Mucosa of rectum (tissue), 2 donors: ENCODE measurements around the gene RBPMS2.
"Not testable (repeated sequence)": the region's sequence is repeated elsewhere in the genome, so short reads cannot be mapped to it uniquely, and the experiment has no call there.

ENCODE experiments used
- H3K27ac ChIP-seq, 2 donors: one replicate each; pipeline ENCODE4 v1.7.0; 2013; ENCODE audit warnings: inconsistent platforms in 2 of 2, low read depth in 2 of 2, low read length in 2 of 2
- H3K27me3 ChIP-seq, 2 donors: one replicate each; pipeline ENCODE4 v1.7.0; 2013; ENCODE audit warnings: low read length in 2 of 2; ENCODE audit not compliant: control insufficient read depth in 2 of 2, insufficient read depth in 2 of 2
- H3K36me3 ChIP-seq, 2 donors: one replicate each; pipeline ENCODE4 v1.7.0; 2013; ENCODE audit warnings: low read length in 2 of 2; ENCODE audit not compliant: control insufficient read depth in 2 of 2, insufficient read depth in 2 of 2
- H3K4me1 ChIP-seq, 2 donors: one replicate each; pipeline ENCODE4 v1.7.0; 2013; ENCODE audit warnings: low read length in 2 of 2, mild to moderate bottlenecking in 1 of 2; ENCODE audit not compliant: control insufficient read depth in 2 of 2, insufficient read depth in 2 of 2
- H3K4me3 ChIP-seq, 2 donors: one replicate each; pipeline ENCODE4 v1.7.0; 2013; ENCODE audit warnings: low read length in 2 of 2
- H3K9ac ChIP-seq, 2 donors: one replicate each; pipeline ENCODE4 v1.7.0; 2013; ENCODE audit warnings: low read length in 2 of 2, low read depth in 1 of 2, mild to moderate bottlenecking in 1 of 2
- H3K9me3 ChIP-seq, 2 donors: one replicate each; pipeline ENCODE4 v1.7.0; 2013; ENCODE audit warnings: low read length in 2 of 2; ENCODE audit not compliant: control insufficient read depth in 2 of 2
- donor health status: healthy.
- donor health status: Normal muscosa, but diverticular disease.

RBPMS2 gene

GRCh38 chr15:64775551-64776401, at the start of gene RBPMS2:
TSS of gene RBPMS2 (minus strand) at chr15:64775589. CDS start at chr15:64775319, 270 bp downstream.
- peak within 1 kb of the TSS in 1 of 2 donors; percentile 54 for H3K9ac ChIP-seq
- H3K9me3 ChIP-seq = no peaks in the 10 kb centered on the region
- H3K36me3 ChIP-seq = no peaks in the 10 kb centered on the region
- H3K27me3 ChIP-seq = peaks cover 11 to 24% of the 10 kb centered on the region in 2 donors
- no peaks in the 10 kb centered on the region for H3K4me1 ChIP-seq
- H3K4me3 ChIP-seq = peak within 1 kb of the TSS; percentile 48 to 56
- H3K27ac ChIP-seq = peak within 1 kb of the TSS; percentile 55 to 63

DNA sequence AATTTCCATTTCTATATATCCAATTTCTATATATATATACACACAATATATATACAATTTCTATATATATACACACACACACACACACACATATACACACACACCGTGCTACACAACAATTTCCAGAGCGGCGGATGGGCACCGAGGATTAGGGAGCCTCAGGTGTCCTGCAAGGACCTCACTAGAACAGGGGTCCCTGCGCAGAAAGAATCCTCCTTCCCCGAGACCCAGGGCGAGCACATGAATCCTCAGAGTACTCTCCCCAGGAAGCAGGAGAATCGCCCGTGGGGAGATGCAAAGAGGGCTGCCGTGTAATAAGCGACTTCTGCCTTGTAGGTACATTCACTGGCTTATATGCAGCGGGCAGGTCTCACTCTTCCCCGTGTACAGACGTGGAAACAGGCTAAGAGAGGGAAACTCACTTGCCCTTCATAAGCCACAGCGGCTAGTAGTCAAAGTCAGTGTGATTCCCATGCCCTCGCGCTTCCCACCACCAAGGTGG, 49.6 kb upstream of the RBPMS2 start:
- Histone ChIP-seq H3K9me3 (no peaks in the 10 kb centered on the region), H3K4me1 (peaks cover 15 to 18% of the 10 kb centered on the region in 2 donors), H3K27me3 (peaks cover 0 to 4% of the 10 kb centered on the region in 2 donors), H3K9ac (peak overlapping the region in 1 of 2 donors; percentile 42), H3K4me3 (peak overlapping the region; percentile 65 to 82), H3K36me3 (no peaks in the 10 kb centered on the region), H3K27ac (peak overlapping the region in 1 of 2 donors; percentile 32)

- H3K27ac ChIP-seq = no peak overlapping the region
- H3K9me3 ChIP-seq = no peaks in the 10 kb centered on the region
- no peaks in the 10 kb centered on the region for H3K36me3 ChIP-seq
- H3K4me1 ChIP-seq = no peaks in the 10 kb centered on the region
- no peaks in the 10 kb centered on the region for H3K27me3 ChIP-seq
- H3K9ac ChIP-seq = no peak overlapping the region
- no peak overlapping the region for H3K4me3 ChIP-seq
Measured at GRCh38 chr15:64816452-64816851, 41.1 kb upstream of the RBPMS2 start.

DNA sequence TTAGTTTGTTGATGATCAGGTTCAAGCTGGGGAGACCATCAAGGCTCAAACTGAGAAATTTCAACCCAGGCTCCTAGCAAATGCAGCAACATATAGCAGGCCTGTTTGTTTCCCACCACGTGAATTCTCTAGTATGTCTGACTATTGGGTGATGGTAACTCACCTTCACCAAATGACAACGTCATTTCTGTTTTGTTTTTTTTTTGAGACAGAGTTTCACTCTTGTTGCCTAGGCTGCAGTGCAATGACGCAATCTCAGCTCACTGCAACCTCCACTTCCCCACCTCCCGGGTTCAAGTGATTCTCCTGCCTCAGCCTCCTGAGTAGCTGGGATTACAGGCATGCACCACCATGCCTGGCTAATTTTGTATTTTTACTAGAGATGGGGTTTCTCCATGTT, 39.6 kb upstream of the RBPMS2 start:
- H3K9ac ChIP-seq, H3K36me3 ChIP-seq, H3K4me3 ChIP-seq, H3K9me3 ChIP-seq, H3K27ac ChIP-seq, H3K27me3 ChIP-seq, H3K4me1 ChIP-seq: not testable (repeated sequence)

DNA sequence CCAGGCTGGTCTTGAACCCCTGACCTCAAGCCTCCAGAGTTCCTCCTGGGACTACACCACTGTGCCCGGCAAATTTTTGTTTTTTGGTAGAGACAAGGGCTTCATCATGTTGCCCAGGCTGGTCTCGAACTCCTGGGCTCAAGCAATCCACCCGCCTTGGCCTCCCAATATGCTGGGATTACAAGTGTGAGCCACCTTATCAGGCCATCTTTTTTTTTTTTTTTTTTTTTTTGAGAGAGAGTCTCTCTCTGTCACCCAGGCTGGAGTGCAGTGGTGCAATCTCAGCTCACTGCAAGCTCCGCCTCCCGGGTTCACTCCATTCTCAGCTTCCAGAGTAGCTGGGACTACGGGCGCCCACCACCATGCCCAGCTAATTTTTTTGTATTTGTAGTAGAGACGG, 38.9 kb upstream of the RBPMS2 start:
- not testable (repeated sequence) for H3K9ac ChIP-seq, H3K4me3 ChIP-seq, H3K27me3 ChIP-seq, H3K4me1 ChIP-seq, H3K27ac ChIP-seq, H3K36me3 ChIP-seq, H3K9me3 ChIP-seq

GRCh38 chr15:64813075-64813474, 37.7 kb upstream of the RBPMS2 start:
- Histone ChIP-seq H3K27ac (no peak overlapping the region), H3K4me1 (no peaks in the 10 kb centered on the region), H3K27me3 (peaks cover 0 to 3% of the 10 kb centered on the region in 2 donors), H3K9ac (no peak overlapping the region), H3K36me3 (no peaks in the 10 kb centered on the region), H3K4me3 (no peak overlapping the region), H3K9me3 (no peaks in the 10 kb centered on the region)

- H3K4me1 ChIP-seq = no peaks in the 10 kb centered on the region
- peak overlapping the region in 1 of 2 donors; percentile 4 for H3K9ac ChIP-seq
- H3K36me3 ChIP-seq = no peaks in the 10 kb centered on the region
- H3K4me3 ChIP-seq = no peak overlapping the region
- no peaks in the 10 kb centered on the region for H3K9me3 ChIP-seq
- H3K27ac ChIP-seq = no peak overlapping the region
- peaks cover 0 to 3% of the 10 kb centered on the region in 2 donors for H3K27me3 ChIP-seq
Measured at GRCh38 chr15:64810497-64811326, 35.3 kb upstream of the RBPMS2 start.

DNA sequence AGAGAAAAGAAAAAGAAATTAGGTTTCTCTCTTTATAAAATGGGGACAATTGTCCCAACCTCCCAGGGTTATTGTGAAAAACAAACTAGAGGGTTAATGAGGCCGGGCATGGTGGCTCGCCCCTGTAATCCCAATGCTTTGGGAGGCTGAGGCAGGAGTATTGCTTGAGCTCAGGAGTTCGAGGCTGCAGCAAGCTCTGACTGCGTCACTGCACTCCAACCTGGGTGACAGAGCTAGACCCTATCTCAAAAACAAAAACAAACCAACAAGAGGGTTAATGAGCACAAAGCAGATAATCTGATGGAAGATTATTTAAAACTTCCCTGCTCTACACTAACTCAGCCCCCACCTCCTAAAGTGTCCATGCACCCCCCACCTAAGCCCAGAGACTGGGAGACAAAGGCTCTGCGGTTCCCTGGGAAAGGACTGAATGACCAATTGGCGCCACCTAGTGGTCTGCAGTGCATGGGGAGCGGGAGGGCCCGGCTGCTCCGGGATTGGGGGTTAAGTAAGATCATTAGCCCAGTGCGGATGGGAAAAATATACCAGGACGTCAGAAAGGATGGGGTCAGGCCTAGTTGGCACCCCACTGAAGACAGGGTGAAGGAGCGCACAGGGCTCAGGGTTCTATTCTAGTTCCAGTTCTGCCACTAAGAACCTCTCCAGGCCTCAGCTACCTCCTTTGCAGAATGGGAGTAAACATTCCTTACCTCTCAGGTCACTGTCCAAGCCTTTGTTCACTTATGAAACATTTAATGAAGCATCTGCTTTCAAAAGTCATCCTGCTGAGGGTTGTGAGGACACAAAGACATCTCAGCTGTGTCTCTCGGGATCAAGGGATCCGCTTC, 34.5 kb upstream of the RBPMS2 start:
- H3K4me1 ChIP-seq = no peaks in the 10 kb centered on the region
- no peak overlapping the region for H3K4me3 ChIP-seq
- no peaks in the 10 kb centered on the region for H3K36me3 ChIP-seq
- no peak overlapping the region for H3K27ac ChIP-seq
- peaks cover 0 to 3% of the 10 kb centered on the region in 2 donors for H3K27me3 ChIP-seq
- H3K9me3 ChIP-seq = no peaks in the 10 kb centered on the region
- peak overlapping the region in 1 of 2 donors; percentile 4 for H3K9ac ChIP-seq

- Histone ChIP-seq H3K27me3 (peaks cover 0 to 3% of the 10 kb centered on the region in 2 donors), H3K4me1 (no peaks in the 10 kb centered on the region), H3K27ac (no peak overlapping the region)
Measured at GRCh38 chr15:64808785-64809453, 33.5 kb upstream of the RBPMS2 start.

More at GRCh38 chr15:64808785-64809453, 33.5 kb upstream of the RBPMS2 start:
- H3K4me3 ChIP-seq = no peak overlapping the region
- H3K36me3 ChIP-seq = no peaks in the 10 kb centered on the region
- no peaks in the 10 kb centered on the region for H3K9me3 ChIP-seq
- H3K9ac ChIP-seq = no peak overlapping the region
